HEK293 (cell line): ENCODE measurements around the gene MAB21L3.

Source experiments
- GLI2 ChIP-seq: fragments of 450-650 bp; formaldehyde crosslinking; IDR thresholded peaks from 2 replicates; pipeline ENCODE4; 2017; ENCODE audit warnings: missing biosample characterization, missing genetic modification characterization, low read depth, borderline replicate concordance
- GLIS2 ChIP-seq: fragments of 450-650 bp; formaldehyde crosslinking; IDR thresholded peaks from 2 replicates; pipeline ENCODE4 v1.5.1; 2016; ENCODE audit warnings: missing biosample characterization, missing genetic modification characterization
- KLF1 ChIP-seq: fragments of 450-650 bp; formaldehyde crosslinking; IDR thresholded peaks from 2 replicates; pipeline ENCODE4 v1.5.1; 2016; ENCODE audit warnings: missing biosample characterization, missing genetic modification characterization
- TRIM28 ChIP-seq: IDR thresholded peaks from 2 replicates; pipeline ENCODE4 v1.6.1; 2011; ENCODE audit warnings: low read length, control low read depth, borderline replicate concordance
- YY2 ChIP-seq: fragments of 450-650 bp; formaldehyde crosslinking; IDR thresholded peaks from 2 replicates; pipeline ENCODE4 v1.5.1; 2016; ENCODE audit warnings: missing biosample characterization, missing genetic modification characterization
- ZNF10 ChIP-seq: fragments of 450-650 bp; formaldehyde crosslinking; IDR thresholded peaks from 2 replicates; pipeline ENCODE4 v1.5.1; 2017; ENCODE audit warnings: missing biosample characterization, missing genetic modification characterization
- ZNF114 ChIP-seq: fragments of 450-650 bp; formaldehyde crosslinking; IDR thresholded peaks from 2 replicates; pipeline ENCODE4 v1.5.0; 2017; ENCODE audit warnings: missing biosample characterization, missing genetic modification characterization
- ZNF138 ChIP-seq: fragments of 450-650 bp; formaldehyde crosslinking; IDR thresholded peaks from 2 replicates; pipeline ENCODE4 v1.5.1; 2016; ENCODE audit warnings: missing biosample characterization, missing genetic modification characterization, borderline replicate concordance
- ZNF157 ChIP-seq: fragments of 450-650 bp; formaldehyde crosslinking; IDR thresholded peaks from 2 replicates; pipeline ENCODE4 v1.5.1; 2016; ENCODE audit warnings: missing biosample characterization, missing genetic modification characterization
- ZNF2 ChIP-seq: fragments of 450-650 bp; formaldehyde crosslinking; IDR thresholded peaks from 2 replicates; pipeline ENCODE4 v1.5.1; 2016; ENCODE audit warnings: missing biosample characterization, missing genetic modification characterization
- ZNF341 ChIP-seq: fragments of 450-650 bp; formaldehyde crosslinking; IDR thresholded peaks from 2 replicates; pipeline ENCODE4; 2016; ENCODE audit warnings: low read depth, missing biosample characterization, missing genetic modification characterization
- ZNF433 ChIP-seq: fragments of 450-650 bp; formaldehyde crosslinking; IDR thresholded peaks from 2 replicates; pipeline ENCODE4 v1.5.1; 2016; ENCODE audit warnings: missing biosample characterization, missing genetic modification characterization, low read depth
- ZNF473 ChIP-seq: fragments of 450-650 bp; formaldehyde crosslinking; IDR thresholded peaks from 2 replicates; pipeline ENCODE4 v1.5.1; 2017; ENCODE audit warnings: missing biosample characterization, missing genetic modification characterization
- ZNF529 ChIP-seq: fragments of 450-650 bp; formaldehyde crosslinking; IDR thresholded peaks from 2 replicates; pipeline ENCODE4 v1.5.1; 2017; ENCODE audit warnings: missing genetic modification characterization, missing biosample characterization; ENCODE audit not compliant: insufficient replicate concordance
- ZNF629 ChIP-seq: fragments of 450-650 bp; formaldehyde crosslinking; IDR thresholded peaks from 2 replicates; pipeline ENCODE4 v1.5.1; 2017; ENCODE audit warnings: missing biosample characterization, missing genetic modification characterization
- ZNF664 ChIP-seq: fragments of 450-650 bp; formaldehyde crosslinking; IDR thresholded peaks from 2 replicates; pipeline ENCODE4 v1.5.1; 2016; ENCODE audit warnings: missing biosample characterization, missing genetic modification characterization
- ZNF843 ChIP-seq: fragments of 450-650 bp; formaldehyde crosslinking; IDR thresholded peaks from 2 replicates; pipeline ENCODE4 v1.5.1; 2016; ENCODE audit warnings: missing biosample characterization, missing genetic modification characterization
- TF ChIP-seq, protein P1 (sequence below): fragments of 450-650 bp; formaldehyde crosslinking; IDR thresholded peaks from 2 replicates; pipeline ENCODE4 v1.5.1; 2016; ENCODE audit warnings: missing biosample characterization, missing genetic modification characterization
- TF ChIP-seq, protein P2 (sequence below): fragments of 450-650 bp; formaldehyde crosslinking; IDR thresholded peaks from 2 replicates; pipeline ENCODE4 v1.5.1; 2016; ENCODE audit warnings: missing biosample characterization, missing genetic modification characterization
- TF ChIP-seq, protein P3 (sequence below): fragments of 450-650 bp; formaldehyde crosslinking; IDR thresholded peaks from 2 replicates; pipeline ENCODE4 v1.5.1; 2016; ENCODE audit warnings: missing biosample characterization, missing genetic modification characterization
- TF ChIP-seq, protein P4 (sequence below): fragments of 450-650 bp; formaldehyde crosslinking; IDR thresholded peaks from 2 replicates; pipeline ENCODE4 v1.5.1; 2017; ENCODE audit warnings: missing biosample characterization, mild to moderate bottlenecking, missing genetic modification characterization, moderate library complexity
- TF ChIP-seq, protein P5 (sequence below): fragments of 450-650 bp; formaldehyde crosslinking; IDR thresholded peaks from 2 replicates; pipeline ENCODE4 v1.5.1; 2016; ENCODE audit warnings: missing biosample characterization, missing genetic modification characterization
- TF ChIP-seq, protein P6 (sequence below): fragments of 450-650 bp; formaldehyde crosslinking; IDR thresholded peaks from 2 replicates; pipeline ENCODE4 v1.5.1; 2016; ENCODE audit warnings: missing biosample characterization, missing genetic modification characterization
- TF ChIP-seq, protein P7 (sequence below): fragments of 450-650 bp; formaldehyde crosslinking; IDR thresholded peaks from 2 replicates; pipeline ENCODE4 v1.5.1; 2016; ENCODE audit warnings: missing biosample characterization, missing genetic modification characterization

The MAB21L3 gene

DNA sequence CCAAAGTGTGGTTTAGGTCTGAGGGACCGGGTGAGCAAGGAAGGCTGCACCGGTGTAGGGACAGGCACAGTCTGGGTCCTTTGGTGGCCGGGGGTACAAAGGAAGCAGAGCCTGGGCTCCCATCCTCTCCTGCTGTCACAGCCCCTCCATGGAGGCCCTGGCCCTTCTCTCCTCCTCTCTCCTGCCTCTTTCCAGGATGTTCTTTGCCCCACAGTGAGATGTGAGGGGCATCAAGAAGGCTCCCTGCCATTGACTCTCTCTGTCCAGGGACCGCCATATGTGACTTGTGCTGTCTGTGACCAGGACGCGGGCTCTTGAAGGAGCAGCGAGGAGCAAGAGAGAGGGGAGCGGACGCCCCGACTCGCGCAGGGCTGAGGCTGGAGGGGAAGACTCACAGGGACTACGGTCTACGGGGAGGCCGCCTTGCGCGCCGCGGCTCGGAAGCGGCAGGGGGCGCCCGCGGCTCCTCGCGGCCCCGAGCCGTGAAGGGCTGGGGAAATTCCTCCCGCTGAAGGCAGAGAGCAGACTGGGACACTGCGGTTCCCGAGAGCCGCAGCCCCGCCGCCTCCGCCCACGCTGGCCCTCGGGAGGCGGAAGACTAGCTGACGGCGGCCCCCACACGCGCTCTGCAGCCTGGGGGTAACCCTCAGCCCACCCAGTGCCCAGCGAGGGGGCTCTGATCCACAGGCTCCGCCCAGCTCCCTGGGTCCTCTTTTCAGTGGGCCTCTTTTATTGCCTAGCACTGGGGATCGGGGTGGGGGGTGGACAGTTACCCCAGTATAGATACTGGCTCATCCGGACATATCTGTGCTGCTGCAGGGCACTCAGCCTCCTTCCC is 40.8 kb downstream of the MAB21L3 start (continued):
- TF ChIP-seq, protein P1, sequence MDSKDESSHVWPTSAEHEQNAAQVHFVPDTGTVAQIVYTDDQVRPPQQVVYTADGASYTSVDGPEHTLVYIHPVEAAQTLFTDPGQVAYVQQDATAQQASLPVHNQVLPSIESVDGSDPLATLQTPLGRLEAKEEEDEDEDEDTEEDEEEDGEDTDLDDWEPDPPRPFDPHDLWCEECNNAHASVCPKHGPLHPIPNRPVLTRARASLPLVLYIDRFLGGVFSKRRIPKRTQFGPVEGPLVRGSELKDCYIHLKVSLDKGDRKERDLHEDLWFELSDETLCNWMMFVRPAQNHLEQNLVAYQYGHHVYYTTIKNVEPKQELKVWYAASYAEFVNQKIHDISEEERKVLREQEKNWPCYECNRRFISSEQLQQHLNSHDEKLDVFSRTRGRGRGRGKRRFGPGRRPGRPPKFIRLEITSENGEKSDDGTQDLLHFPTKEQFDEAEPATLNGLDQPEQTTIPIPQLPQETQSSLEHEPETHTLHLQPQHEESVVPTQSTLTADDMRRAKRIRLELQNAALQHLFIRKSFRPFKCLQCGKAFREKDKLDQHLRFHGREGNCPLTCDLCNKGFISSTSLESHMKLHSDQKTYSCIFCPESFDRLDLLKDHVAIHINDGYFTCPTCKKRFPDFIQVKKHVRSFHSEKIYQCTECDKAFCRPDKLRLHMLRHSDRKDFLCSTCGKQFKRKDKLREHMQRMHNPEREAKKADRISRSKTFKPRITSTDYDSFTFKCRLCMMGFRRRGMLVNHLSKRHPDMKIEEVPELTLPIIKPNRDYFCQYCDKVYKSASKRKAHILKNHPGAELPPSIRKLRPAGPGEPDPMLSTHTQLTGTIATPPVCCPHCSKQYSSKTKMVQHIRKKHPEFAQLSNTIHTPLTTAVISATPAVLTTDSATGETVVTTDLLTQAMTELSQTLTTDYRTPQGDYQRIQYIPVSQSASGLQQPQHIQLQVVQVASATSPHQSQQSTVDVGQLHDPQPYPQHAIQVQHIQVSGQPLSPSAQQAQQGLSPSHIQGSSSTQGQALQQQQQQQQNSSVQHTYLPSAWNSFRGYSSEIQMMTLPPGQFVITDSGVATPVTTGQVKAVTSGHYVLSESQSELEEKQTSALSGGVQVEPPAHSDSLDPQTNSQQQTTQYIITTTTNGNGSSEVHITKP: no peak
- TF ChIP-seq ZNF433 (no peak), ZNF2 (tag by site-specific recombination) (peak; percentile 59), ZNF341 (no peak), ZNF843 (tag by site-specific recombination) (no peak), ZNF529 (no peak), ZNF473 (tag by site-specific recombination) (no peak), ZNF629 (tag by site-specific recombination) (no peak), GLI2 (no peak), ZNF157 (tag by site-specific recombination) (no peak), ZNF664 (tag by site-specific recombination) (no peak), TRIM28 (no peak), YY2 (tag by site-specific recombination) (no peak), ZNF114 (no peak), GLIS2 (tag by site-specific recombination) (peak; percentile 88), KLF1 (no peak), ZNF138 (no peak), ZNF10 (no peak)
- TF ChIP-seq, protein P2, sequence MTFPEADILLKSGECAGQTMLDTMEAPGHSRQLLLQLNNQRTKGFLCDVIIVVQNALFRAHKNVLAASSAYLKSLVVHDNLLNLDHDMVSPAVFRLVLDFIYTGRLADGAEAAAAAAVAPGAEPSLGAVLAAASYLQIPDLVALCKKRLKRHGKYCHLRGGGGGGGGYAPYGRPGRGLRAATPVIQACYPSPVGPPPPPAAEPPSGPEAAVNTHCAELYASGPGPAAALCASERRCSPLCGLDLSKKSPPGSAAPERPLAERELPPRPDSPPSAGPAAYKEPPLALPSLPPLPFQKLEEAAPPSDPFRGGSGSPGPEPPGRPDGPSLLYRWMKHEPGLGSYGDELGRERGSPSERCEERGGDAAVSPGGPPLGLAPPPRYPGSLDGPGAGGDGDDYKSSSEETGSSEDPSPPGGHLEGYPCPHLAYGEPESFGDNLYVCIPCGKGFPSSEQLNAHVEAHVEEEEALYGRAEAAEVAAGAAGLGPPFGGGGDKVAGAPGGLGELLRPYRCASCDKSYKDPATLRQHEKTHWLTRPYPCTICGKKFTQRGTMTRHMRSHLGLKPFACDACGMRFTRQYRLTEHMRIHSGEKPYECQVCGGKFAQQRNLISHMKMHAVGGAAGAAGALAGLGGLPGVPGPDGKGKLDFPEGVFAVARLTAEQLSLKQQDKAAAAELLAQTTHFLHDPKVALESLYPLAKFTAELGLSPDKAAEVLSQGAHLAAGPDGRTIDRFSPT: no peak
- TF ChIP-seq, protein P3, sequence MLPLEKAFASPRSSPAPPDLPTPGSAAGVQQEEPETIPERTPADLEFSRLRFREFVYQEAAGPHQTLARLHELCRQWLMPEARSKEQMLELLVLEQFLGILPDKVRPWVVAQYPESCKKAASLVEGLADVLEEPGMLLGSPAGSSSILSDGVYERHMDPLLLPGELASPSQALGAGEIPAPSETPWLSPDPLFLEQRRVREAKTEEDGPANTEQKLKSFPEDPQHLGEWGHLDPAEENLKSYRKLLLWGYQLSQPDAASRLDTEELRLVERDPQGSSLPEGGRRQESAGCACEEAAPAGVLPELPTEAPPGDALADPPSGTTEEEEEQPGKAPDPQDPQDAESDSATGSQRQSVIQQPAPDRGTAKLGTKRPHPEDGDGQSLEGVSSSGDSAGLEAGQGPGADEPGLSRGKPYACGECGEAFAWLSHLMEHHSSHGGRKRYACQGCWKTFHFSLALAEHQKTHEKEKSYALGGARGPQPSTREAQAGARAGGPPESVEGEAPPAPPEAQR (tag by site-specific recombination): no peak
- TF ChIP-seq, protein P4, sequence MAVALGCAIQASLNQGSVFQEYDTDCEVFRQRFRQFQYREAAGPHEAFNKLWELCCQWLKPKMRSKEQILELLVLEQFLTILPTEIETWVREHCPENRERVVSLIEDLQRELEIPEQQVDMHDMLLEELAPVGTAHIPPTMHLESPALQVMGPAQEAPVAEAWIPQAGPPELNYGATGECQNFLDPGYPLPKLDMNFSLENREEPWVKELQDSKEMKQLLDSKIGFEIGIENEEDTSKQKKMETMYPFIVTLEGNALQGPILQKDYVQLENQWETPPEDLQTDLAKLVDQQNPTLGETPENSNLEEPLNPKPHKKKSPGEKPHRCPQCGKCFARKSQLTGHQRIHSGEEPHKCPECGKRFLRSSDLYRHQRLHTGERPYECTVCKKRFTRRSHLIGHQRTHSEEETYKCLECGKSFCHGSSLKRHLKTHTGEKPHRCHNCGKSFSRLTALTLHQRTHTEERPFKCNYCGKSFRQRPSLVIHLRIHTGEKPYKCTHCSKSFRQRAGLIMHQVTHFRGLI (tag by site-specific recombination): no peak
- TF ChIP-seq, protein P5, sequence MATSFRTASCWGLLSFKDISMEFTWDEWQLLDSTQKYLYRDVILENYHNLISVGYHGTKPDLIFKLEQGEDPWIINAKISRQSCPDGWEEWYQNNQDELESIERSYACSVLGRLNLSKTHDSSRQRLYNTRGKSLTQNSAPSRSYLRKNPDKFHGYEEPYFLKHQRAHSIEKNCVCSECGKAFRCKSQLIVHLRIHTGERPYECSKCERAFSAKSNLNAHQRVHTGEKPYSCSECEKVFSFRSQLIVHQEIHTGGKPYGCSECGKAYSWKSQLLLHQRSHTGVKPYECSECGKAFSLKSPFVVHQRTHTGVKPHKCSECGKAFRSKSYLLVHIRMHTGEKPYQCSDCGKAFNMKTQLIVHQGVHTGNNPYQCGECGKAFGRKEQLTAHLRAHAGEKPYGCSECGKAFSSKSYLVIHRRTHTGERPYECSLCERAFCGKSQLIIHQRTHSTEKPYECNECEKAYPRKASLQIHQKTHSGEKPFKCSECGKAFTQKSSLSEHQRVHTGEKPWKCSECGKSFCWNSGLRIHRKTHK (tag by site-specific recombination): no peak
- TF ChIP-seq, protein P6, sequence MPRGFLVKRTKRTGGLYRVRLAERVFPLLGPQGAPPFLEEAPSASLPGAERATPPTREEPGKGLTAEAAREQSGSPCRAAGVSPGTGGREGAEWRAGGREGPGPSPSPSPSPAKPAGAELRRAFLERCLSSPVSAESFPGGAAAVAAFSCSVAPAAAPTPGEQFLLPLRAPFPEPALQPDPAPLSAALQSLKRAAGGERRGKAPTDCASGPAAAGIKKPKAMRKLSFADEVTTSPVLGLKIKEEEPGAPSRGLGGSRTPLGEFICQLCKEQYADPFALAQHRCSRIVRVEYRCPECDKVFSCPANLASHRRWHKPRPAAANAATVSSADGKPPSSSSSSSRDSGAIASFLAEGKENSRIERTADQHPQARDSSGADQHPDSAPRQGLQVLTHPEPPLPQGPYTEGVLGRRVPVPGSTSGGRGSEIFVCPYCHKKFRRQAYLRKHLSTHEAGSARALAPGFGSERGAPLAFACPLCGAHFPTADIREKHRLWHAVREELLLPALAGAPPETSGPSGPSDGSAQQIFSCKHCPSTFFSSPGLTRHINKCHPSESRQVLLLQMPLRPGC (tag by site-specific recombination): no peak
- TF ChIP-seq, protein P7, sequence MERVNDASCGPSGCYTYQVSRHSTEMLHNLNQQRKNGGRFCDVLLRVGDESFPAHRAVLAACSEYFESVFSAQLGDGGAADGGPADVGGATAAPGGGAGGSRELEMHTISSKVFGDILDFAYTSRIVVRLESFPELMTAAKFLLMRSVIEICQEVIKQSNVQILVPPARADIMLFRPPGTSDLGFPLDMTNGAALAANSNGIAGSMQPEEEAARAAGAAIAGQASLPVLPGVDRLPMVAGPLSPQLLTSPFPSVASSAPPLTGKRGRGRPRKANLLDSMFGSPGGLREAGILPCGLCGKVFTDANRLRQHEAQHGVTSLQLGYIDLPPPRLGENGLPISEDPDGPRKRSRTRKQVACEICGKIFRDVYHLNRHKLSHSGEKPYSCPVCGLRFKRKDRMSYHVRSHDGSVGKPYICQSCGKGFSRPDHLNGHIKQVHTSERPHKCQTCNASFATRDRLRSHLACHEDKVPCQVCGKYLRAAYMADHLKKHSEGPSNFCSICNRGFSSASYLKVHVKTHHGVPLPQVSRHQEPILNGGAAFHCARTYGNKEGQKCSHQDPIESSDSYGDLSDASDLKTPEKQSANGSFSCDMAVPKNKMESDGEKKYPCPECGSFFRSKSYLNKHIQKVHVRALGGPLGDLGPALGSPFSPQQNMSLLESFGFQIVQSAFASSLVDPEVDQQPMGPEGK (tag by site-specific recombination): peak; percentile 82
